Measurements from ENCODE around the gene TTI1.

The TTI1 gene

DNA sequence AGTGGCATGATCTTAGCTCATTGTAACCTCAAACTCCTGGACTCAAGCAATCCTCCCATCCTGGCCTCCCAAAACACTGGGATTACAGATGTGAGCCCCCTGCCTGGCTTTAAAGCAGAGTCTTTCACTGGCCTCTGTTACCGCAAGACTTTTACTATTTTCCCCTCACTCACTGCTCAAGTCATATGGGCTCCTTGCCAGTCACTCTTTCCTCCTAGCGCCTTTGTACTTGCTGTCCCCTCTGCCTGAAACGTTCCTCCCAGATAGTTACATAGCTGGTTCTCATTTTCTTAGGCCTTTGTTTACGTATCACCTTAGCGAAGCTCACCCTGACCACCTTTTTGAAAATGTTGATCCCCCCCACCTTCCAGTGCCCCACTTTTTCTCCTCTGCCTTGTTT is 29.6 kb upstream of the TTI1 start:
- no peaks in the 10 kb centered on the region for H3K4me1 Mint-ChIP-seq (ENCODE audit: low read depth)
- H3K4me3 Mint-ChIP-seq: no peak overlapping the region

DNA sequence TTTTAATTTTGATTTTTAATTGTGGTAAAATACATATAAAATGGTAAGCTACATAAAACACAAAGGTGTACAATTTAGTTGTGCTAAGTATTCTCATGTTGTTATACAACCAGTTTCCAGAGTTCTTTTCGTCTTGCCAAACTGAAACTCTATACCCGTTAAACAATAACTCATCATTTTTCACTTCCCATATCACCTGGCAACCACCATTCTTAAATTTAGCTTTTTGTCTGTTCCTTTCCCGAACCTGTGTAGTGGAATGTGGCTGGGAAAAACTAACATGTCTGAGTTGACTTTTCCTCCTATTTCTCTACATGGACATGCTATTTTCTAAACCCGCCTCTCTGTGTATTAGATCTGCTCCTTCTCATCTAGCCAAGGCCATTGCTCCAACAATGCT is 27.9 kb upstream of the TTI1 start:
- Mint-ChIP-seq H3K27ac (no peak overlapping the region), H3K4me1 (ENCODE audit: low read depth) (peaks cover 14% of the 10 kb centered on the region), H3K36me3 (ENCODE audit: low read depth) (peaks cover 57% of the 10 kb centered on the region), H3K9me3 (no peaks in the 10 kb centered on the region), H3K4me3 (no peak overlapping the region), H3K27me3 (no peaks in the 10 kb centered on the region)

More for the DNA sequence above, 29.6 kb upstream of the TTI1 start:
- peaks cover 58% of the 10 kb centered on the region for H3K36me3 Mint-ChIP-seq (ENCODE audit: low read depth)
- H3K27me3 Mint-ChIP-seq: no peaks in the 10 kb centered on the region
- H3K27ac Mint-ChIP-seq: no peak overlapping the region
- H3K9me3 Mint-ChIP-seq: no peaks in the 10 kb centered on the region

DNA sequence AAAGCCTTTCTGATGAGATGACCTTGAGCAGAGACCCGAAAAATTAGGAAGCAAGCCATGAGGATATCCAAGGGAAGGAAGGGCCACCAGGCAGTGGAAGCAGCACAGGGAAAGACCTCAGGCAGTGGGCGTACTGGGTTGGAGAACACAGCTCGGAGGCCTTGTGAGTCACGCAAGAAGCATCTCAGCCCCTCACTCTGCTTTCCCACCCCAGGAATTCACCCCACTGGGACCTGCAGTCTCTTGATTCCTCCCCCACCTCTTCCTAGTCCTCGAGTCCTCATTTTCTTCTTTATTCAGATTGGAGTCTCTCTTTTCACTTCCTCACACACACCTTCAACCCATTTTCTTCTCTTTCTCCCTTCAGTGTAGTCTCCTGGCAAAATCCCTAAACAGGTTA is 27.3 kb upstream of the TTI1 start:
- Mint-ChIP-seq H3K36me3 (ENCODE audit: low read depth) (peaks cover 56% of the 10 kb centered on the region), H3K9me3 (no peaks in the 10 kb centered on the region), H3K27ac (no peak overlapping the region), H3K4me1 (ENCODE audit: low read depth) (peaks cover 18% of the 10 kb centered on the region), H3K27me3 (no peaks in the 10 kb centered on the region), H3K4me3 (no peak overlapping the region)

DNA sequence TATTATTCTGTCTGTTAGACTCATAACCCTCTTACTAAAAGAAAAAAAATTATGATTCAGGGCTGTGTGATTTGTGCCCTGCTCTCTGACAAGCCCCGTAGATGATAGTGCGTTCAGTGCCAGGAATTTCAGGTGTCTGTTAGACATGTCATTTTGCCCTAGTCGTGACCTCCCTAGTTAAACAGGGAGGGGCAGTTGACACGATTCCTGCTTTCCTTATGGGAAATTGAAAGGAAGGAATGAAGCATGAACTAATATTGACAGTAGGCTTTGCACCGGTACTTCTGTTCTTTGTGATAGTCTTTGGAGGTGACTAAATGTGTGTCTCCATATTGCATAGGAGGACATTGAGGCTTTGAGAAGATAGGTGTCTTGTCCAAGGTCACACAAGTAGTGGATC is 26.6 kb upstream of the TTI1 start:
- H3K27ac Mint-ChIP-seq: no peak overlapping the region
- no peaks in the 10 kb centered on the region for H3K9me3 Mint-ChIP-seq
- H3K4me1 Mint-ChIP-seq (ENCODE audit: low read depth): peaks cover 21% of the 10 kb centered on the region
- no peaks in the 10 kb centered on the region for H3K27me3 Mint-ChIP-seq
- peaks cover 58% of the 10 kb centered on the region for H3K36me3 Mint-ChIP-seq (ENCODE audit: low read depth)
- H3K4me3 Mint-ChIP-seq: no peak overlapping the region

DNA sequence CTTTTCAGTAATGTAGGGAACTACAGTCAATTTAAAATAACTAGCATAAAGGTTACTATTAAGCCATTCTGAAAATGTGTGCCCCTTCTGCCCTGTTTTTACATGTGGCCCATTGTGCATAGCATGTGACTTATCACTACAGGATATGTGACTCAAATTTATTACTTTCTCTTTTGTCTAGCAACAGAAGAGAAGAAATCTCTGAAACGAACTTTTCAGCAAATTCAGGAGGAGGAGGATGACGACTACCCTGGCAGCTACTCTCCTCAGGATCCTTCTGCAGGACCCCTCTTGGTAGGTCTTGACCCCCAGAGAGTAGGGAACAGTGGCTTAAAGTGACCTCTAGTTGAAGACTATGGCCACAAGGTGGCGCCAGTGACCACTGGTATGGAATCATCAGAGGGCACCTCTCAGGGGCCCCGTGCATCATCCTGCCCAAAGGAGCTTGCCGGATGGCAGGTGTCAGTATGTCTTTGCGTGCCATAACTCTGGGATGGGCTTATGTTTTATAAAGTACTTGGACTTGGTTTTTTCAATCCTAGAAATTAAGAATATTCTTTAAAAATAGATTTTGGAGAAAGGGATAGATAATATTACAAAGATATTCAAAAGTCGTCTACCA is 24.2 kb upstream of the TTI1 start:
- Mint-ChIP-seq H3K27me3 (no peaks in the 10 kb centered on the region), H3K4me3 (peak overlapping the region; percentile 28), H3K27ac (peak overlapping the region; percentile 68), H3K9me3 (no peaks in the 10 kb centered on the region), H3K4me1 (ENCODE audit: low read depth) (peaks cover 33% of the 10 kb centered on the region), H3K36me3 (ENCODE audit: low read depth) (peaks cover 54% of the 10 kb centered on the region)

DNA sequence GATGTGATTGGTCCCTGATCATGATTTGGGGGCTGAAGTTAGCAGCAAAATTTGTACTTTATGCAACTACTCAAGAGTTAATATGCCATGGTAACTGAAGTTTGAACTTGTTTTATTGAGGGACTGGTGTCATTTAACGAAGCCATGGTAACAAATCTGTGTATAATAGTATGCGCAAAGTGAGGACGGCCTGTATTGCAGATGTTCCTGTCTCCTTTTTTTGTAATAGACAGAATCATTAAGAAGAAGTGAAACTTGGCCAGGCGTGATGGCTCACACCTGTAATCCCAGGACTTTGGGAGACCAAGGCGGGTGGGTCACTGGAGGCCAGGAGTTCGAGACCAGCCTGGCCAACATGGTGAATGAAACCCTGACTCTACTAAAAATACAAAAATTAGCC is 22.6 kb upstream of the TTI1 start:
- Mint-ChIP-seq H3K27ac (no peak overlapping the region), H3K4me1 (ENCODE audit: low read depth) (peaks cover 40% of the 10 kb centered on the region), H3K4me3 (no peak overlapping the region), H3K36me3 (ENCODE audit: low read depth) (peaks cover 60% of the 10 kb centered on the region), H3K27me3 (no peaks in the 10 kb centered on the region), H3K9me3 (no peaks in the 10 kb centered on the region)

DNA sequence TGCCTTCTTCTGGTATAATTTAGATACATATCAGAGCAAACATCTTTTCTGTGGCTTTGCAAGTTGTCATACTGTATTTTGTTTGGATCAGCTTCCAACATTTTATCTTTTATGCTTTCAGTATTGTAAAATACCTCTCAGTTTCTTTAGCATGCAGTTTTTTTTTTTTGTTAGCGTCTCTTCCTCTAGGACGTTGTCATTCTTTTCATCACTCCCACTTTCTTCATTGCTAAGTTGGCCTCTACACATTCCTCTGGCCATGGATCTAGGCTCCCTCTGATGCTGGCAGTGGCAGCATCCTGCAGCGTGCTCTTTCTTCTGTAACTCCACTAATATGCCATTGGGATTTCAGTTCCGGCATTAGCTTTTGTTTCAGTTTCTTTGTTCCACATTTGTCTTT is 22.0 kb upstream of the TTI1 start:
- H3K27me3 Mint-ChIP-seq: no peaks in the 10 kb centered on the region
- H3K4me3 Mint-ChIP-seq: no peak overlapping the region
- peaks cover 46% of the 10 kb centered on the region for H3K4me1 Mint-ChIP-seq (ENCODE audit: low read depth)
- H3K36me3 Mint-ChIP-seq (ENCODE audit: low read depth): peaks cover 59% of the 10 kb centered on the region
- H3K27ac Mint-ChIP-seq: no peak overlapping the region
- H3K9me3 Mint-ChIP-seq: no peaks in the 10 kb centered on the region

DNA sequence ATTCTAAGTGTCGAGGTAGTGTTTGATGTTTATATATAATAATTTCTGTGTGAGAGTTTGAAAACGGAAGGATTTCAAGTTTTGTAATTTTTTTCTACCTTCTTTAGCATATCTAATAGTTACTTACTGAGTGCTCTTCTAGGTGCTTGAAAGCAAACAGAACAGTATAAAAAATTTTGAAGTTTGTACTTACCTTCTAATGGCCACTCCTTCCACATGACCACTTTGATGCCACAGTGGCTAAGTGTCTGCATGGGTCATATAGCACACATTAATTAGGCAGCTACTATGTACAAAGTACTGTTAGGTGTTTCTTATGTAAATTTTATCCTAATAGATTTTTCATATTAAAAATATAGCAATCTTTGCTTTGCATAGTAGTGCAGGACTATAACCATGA is 21.4 kb upstream of the TTI1 start:
- H3K4me3 Mint-ChIP-seq: no peak overlapping the region
- H3K9me3 Mint-ChIP-seq: no peaks in the 10 kb centered on the region
- no peaks in the 10 kb centered on the region for H3K27me3 Mint-ChIP-seq
- peaks cover 59% of the 10 kb centered on the region for H3K36me3 Mint-ChIP-seq (ENCODE audit: low read depth)
- H3K27ac Mint-ChIP-seq: peak overlapping the region; percentile 79
- peaks cover 52% of the 10 kb centered on the region for H3K4me1 Mint-ChIP-seq (ENCODE audit: low read depth)

DNA sequence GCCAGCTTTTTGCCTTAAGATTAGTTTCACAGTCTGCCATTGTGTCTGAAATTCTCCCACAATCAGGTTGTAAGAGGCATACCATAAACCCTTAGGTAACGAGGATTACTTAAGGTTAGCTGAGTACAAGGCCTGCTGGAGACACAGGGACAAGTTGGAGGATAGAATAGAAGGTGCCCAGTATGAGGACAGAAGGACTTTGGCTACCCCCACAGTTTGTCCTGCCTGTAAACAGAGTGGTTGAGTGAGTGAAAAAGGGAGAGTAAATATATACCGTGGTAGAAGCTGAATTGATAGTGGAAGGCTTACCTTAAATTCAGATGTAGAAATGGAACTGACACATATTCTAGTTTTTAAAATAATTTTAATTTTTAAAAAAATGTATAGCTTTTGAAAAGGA is 19.6 kb upstream of the TTI1 start:
- Mint-ChIP-seq H3K27ac (peak overlapping the region; percentile 36), H3K4me3 (no peak overlapping the region), H3K4me1 (ENCODE audit: low read depth) (peaks cover 55% of the 10 kb centered on the region), H3K36me3 (ENCODE audit: low read depth) (peaks cover 57% of the 10 kb centered on the region), H3K9me3 (no peaks in the 10 kb centered on the region), H3K27me3 (no peaks in the 10 kb centered on the region)

DNA sequence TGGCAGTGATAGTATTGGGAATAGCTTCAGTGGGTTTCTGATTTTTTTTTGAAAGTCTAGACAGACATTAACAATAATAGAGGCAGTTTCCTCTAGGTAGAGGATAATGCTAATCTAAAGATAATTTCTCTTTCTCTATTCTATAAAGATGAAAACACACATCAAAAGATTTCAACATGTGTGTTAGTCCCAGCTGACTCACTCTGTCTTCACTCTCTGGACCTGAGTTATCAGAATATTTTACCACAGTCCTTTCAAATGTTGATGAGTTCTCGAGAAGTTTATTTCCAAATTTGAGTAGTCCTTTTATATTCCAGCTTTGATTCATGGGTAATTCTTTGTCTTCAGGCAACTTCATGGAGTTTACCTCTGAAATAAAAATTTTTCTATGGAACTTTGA is 17.4 kb upstream of the TTI1 start:
- no peaks in the 10 kb centered on the region for H3K9me3 Mint-ChIP-seq
- peaks cover 52% of the 10 kb centered on the region for H3K4me1 Mint-ChIP-seq (ENCODE audit: low read depth)
- H3K4me3 Mint-ChIP-seq: peak overlapping the region; percentile 12
- H3K27me3 Mint-ChIP-seq: no peaks in the 10 kb centered on the region
- H3K36me3 Mint-ChIP-seq (ENCODE audit: low read depth): peaks cover 54% of the 10 kb centered on the region
- peak overlapping the region; percentile 64 for H3K27ac Mint-ChIP-seq

DNA sequence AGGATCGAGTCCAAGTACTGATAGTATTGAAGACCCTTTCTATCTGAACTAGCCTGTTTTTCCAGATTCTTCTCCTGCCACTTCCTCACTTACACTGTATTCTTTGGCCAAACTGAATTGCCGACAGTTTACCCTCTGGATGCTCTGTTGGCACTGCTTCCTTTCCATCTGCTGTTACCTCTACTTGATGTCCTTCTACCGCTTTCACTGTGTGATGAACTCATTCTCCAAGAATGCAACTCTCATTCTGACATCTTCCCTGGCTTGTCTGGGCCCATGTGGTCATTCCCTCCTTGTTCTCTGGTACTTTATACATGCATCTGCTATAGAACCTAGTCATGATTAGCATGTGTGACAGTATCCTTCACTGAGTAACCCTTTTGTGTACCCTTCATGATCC is 16.5 kb upstream of the TTI1 start:
- H3K36me3 Mint-ChIP-seq (ENCODE audit: low read depth): peaks cover 48% of the 10 kb centered on the region

DNA sequence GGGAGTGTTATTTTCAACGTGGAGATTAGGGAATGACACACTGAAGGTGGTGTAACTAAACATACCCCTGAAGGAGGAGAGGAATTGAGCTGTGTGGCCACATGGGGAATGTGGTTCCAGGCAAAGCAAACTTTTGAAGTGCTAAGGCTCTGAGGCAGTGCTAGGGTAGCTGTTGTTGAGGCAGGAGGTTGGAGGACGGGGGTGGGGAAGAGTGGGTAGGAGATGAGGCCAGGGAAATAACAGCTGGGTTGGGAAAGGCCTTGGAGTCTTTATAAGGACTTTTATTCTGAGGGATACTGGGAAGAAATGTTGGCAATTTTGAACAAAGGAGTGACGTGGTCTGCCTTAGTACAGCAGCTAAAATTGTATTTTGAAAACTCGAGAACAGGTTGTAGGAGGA is 13.3 kb upstream of the TTI1 start:
- peaks cover 63% of the 10 kb centered on the region for H3K36me3 Mint-ChIP-seq (ENCODE audit: low read depth)
- no peaks in the 10 kb centered on the region for H3K27me3 Mint-ChIP-seq
- H3K9me3 Mint-ChIP-seq: no peaks in the 10 kb centered on the region
- H3K27ac Mint-ChIP-seq: peak overlapping the region; percentile 73
- H3K4me1 Mint-ChIP-seq (ENCODE audit: low read depth): peaks cover 60% of the 10 kb centered on the region
- no peak overlapping the region for H3K4me3 Mint-ChIP-seq

More for the DNA sequence above, 16.5 kb upstream of the TTI1 start:
- peaks cover 56% of the 10 kb centered on the region for H3K4me1 Mint-ChIP-seq (ENCODE audit: low read depth)
- H3K9me3 Mint-ChIP-seq: no peaks in the 10 kb centered on the region
- H3K27ac Mint-ChIP-seq: peak overlapping the region; percentile 64
- no peaks in the 10 kb centered on the region for H3K27me3 Mint-ChIP-seq
- peak overlapping the region; percentile 2 for H3K4me3 Mint-ChIP-seq

DNA sequence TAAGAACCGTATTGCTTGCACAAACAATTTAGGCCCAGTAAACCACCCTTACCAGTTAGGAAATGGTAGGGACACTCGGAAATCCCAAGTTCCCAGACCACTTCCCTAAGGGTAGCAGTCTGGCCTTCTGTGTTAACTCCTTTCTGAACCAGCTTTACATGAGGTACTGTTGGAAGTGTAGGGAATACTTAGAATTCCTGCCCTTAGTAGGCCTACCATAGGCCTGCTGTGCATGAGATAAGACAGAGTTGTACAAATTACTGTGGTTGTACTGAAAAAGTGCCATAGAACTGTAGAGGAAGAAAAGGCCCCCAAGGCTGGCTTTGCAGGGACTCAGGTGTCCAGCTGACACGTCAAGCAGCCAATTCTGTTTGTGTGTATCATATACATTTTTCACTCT is 11.4 kb upstream of the TTI1 start:
- H3K4me1 Mint-ChIP-seq (ENCODE audit: low read depth): peaks cover 46% of the 10 kb centered on the region
- peaks cover 67% of the 10 kb centered on the region for H3K36me3 Mint-ChIP-seq (ENCODE audit: low read depth)
- H3K9me3 Mint-ChIP-seq: no peaks in the 10 kb centered on the region
- no peak overlapping the region for H3K27ac Mint-ChIP-seq
- no peak overlapping the region for H3K4me3 Mint-ChIP-seq
- no peaks in the 10 kb centered on the region for H3K27me3 Mint-ChIP-seq

DNA sequence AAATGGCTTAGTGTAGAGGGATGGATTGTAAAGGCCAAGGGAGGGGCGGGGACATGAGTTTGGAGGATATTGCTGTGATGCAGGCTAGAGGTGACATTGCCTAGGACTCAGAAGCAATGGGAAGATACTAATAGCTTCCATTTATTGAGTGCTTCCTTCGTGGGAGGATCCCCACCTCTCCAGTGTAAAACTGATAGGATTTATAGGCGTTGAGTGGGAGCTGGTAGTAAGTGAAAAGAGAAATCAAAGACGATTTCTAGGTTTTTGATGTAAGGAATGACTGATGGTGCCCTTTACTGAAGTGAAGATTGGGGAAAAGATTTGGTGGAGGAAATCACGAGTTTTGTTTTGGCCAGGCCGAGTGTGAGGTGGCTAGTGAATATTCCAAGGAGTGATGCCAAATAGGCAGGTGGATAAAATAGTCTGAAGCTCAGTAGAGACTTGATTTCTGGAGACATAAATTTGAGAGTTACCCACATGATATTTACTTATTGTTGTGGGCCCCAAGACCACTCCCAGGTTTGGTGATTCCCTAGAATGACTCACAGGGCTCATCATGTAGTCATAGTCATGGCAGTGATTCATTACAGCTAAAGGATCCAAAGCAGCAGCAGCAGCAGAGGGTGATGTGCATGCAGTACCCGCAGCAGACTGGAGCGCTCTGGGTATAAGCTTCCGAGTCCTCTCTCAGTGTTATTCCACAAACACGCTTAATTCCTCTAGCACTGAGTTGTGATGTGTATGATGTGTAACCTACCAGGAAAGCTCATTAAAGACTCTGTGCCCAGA is 10.4 kb upstream of the TTI1 start:
- Mint-ChIP-seq H3K9me3 (no peaks in the 10 kb centered on the region), H3K4me3 (no peak overlapping the region), H3K36me3 (ENCODE audit: low read depth) (peaks cover 64% of the 10 kb centered on the region), H3K27me3 (no peaks in the 10 kb centered on the region), H3K4me1 (ENCODE audit: low read depth) (peaks cover 43% of the 10 kb centered on the region), H3K27ac (peak overlapping the region; percentile 32)

DNA sequence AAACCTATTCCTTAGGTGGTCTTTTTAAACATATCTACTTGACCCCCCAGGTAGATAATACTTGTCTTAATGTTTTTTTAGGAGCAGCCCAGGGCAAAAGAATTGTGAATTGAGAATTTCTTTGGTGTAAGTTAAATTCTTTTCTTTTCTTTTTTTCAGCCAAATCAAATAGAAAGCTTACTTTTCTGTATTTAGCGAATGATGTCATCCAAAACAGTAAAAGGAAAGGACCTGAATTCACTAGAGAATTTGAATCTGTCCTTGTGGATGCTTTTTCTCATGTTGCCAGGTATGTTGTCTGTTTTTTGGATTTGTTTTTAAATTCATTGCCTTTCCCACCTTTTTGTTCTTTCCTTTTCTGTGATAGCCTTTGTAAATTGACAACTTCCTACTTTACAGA is 7.0 kb upstream of the TTI1 start:
- Mint-ChIP-seq H3K27ac (no peak overlapping the region), H3K27me3 (no peaks in the 10 kb centered on the region), H3K4me3 (no peak overlapping the region), H3K4me1 (ENCODE audit: low read depth) (peaks cover 50% of the 10 kb centered on the region), H3K9me3 (no peaks in the 10 kb centered on the region), H3K36me3 (ENCODE audit: low read depth) (peaks cover 60% of the 10 kb centered on the region)

DNA sequence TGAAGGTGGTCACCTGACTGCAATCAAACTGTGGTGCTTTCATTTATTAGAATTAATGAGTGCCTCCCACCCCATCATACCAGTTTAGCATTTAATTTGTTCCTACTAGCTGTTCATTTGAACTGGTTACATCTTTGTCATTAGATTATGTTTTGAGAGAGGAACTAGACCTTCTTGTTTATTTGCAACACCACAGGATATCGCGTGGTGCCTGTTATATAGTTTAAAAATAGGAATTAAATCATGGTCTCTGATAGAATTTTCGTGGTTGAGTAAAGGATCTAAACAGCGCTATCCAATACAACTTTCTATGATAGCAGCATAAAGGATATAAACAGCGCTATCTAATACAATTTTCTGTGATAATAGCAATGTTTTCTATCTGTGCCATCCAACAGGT is 3.1 kb upstream of the TTI1 start:
- peak overlapping the region; percentile 49 for H3K4me3 Mint-ChIP-seq
- H3K9me3 Mint-ChIP-seq: no peaks in the 10 kb centered on the region
- H3K36me3 Mint-ChIP-seq (ENCODE audit: low read depth): peaks cover 42% of the 10 kb centered on the region
- H3K27me3 Mint-ChIP-seq: no peaks in the 10 kb centered on the region
- H3K27ac Mint-ChIP-seq: no peak overlapping the region
- peaks cover 45% of the 10 kb centered on the region for H3K4me1 Mint-ChIP-seq (ENCODE audit: low read depth)

Measured in stimulated activated naive CD8-positive, alpha-beta T cell treated with anti-CD3 and anti-CD28 coated beads, Interleukin-15, Interleukin-2, amounts not matched to agents 100 ng/mL and 50 ng/mL, for 24 hours (primary cell).